Bronchial epithelial cell (primary cell): ENCODE data around the gene EIF4G3. TPM values are rescaled to one million over a fixed set of nuclear protein-coding genes. Genes with fewer than 3 reads are reported as not detected.
"Not testable (repeated sequence)": the region's sequence is repeated elsewhere in the genome, so short reads cannot be mapped to it uniquely, and the experiment has no call there.

Experiments used
- DNase-seq: peaks from one replicate; pipeline ENCODE4 v3.0.0-alpha.2; 2010; ENCODE audit warnings: low read depth
- FAIRE-seq: peaks from 2 replicates; lab custom pipeline; 2011; peaks lifted over from hg19 to GRCh38; lab: Jason Lieb, UNC
- H3K27me3 ChIP-seq: 2 replicates; pipeline ENCODE4 v1.5.1; 2011; ENCODE audit warnings: low read length; ENCODE audit not compliant: control insufficient read depth, insufficient read depth
- H3K36me3 ChIP-seq: 2 replicates; pipeline ENCODE4 v1.5.1; 2011; ENCODE audit warnings: low read length; ENCODE audit not compliant: control insufficient read depth, insufficient read depth
- H3K4me3 ChIP-seq: 2 replicates; pipeline ENCODE4 v1.5.1; 2011; ENCODE audit warnings: mild to moderate bottlenecking, low read depth, low read length, control low read depth
- CTCF ChIP-seq: IDR thresholded peaks from 2 replicates; pipeline ENCODE4 v1.5.1; 2011; ENCODE audit warnings: mild to moderate bottlenecking, moderate library complexity, low read length, control low read depth, inconsistent platforms; ENCODE audit not compliant: insufficient read depth, severe bottlenecking
- total RNA-seq: library from RNA; depleted of rRNA; stranded (reverse); fragments of >200 nt; gene quantifications from 2 replicates; pipeline ENCODE4 v1.2.1, GENCODE V29; 2014

Gene EIF4G3
- total RNA-seq, 1 donor from 2014 or later: 20.5 TPM

- Histone ChIP-seq H3K4me3 (no peak overlapping the region), H3K36me3 (no peaks in the 10 kb centered on the region), H3K27me3 (no peaks in the 10 kb centered on the region)
- DNase-seq (no peak), FAIRE-seq (no peak)
- no peak for TF ChIP-seq CTCF
Measured at GRCh38 chr1:21028520-21029145, 148.1 kb downstream of the EIF4G3 start.

GRCh38 chr1:21027805-21028204, 148.9 kb downstream of the EIF4G3 start:
- FAIRE-seq (no peak), DNase-seq (no peak)
- H3K4me3 ChIP-seq: no peak overlapping the region
- TF ChIP-seq CTCF: no peak
- H3K27me3 ChIP-seq: no peaks in the 10 kb centered on the region
- H3K36me3 ChIP-seq: no peaks in the 10 kb centered on the region

- no peak for TF ChIP-seq CTCF
- no peak for DNase-seq
Measured at GRCh38 chr1:21024918-21025317, 151.8 kb downstream of the EIF4G3 start.

GRCh38 chr1:21024136-21024896, 152.4 kb downstream of the EIF4G3 start:
- not testable (repeated sequence) for H3K27me3 ChIP-seq, FAIRE-seq, H3K4me3 ChIP-seq, H3K36me3 ChIP-seq, DNase-seq

More at GRCh38 chr1:21024918-21025317, 151.8 kb downstream of the EIF4G3 start:
- no peaks in the 10 kb centered on the region for H3K27me3 ChIP-seq
- no peak for FAIRE-seq
- H3K4me3 ChIP-seq: no peak overlapping the region
- no peaks in the 10 kb centered on the region for H3K36me3 ChIP-seq

GRCh38 chr1:21022279-21023040, 154.2 kb downstream of the EIF4G3 start:
- H3K36me3 ChIP-seq: no peaks in the 10 kb centered on the region
- no peak for TF ChIP-seq CTCF
- peak; percentile 99 for DNase-seq
- peak; percentile 81 for FAIRE-seq
- H3K4me3 ChIP-seq: peak overlapping the region; percentile 10
- no peaks in the 10 kb centered on the region for H3K27me3 ChIP-seq

GRCh38 chr1:21021311-21021710, 155.4 kb downstream of the EIF4G3 start:
- no peak for TF ChIP-seq CTCF
- DNase-seq (no peak), FAIRE-seq (no peak)
- H3K27me3 ChIP-seq: no peaks in the 10 kb centered on the region
- no peak overlapping the region for H3K4me3 ChIP-seq
- no peaks in the 10 kb centered on the region for H3K36me3 ChIP-seq
